Chondrocyte (in vitro differentiated cells): ENCODE results near the gene PCDH18. TPM values are rescaled to one million over a fixed set of nuclear protein-coding genes. Genes with fewer than 3 reads are reported as not detected.
"Not testable (repeated sequence)": the region's sequence is repeated elsewhere in the genome, so short reads cannot be mapped to it uniquely, and the experiment has no call there.

Experiments used
- DNase-seq: peaks from one replicate; pipeline ENCODE4 v3.0.0; 2021; ENCODE audit warnings: mixed read lengths, low spot score
- H3K27ac Mint-ChIP-seq: one replicate; pipeline ENCODE4 v1.8.0; 2021; ENCODE audit warnings: mild to moderate bottlenecking, moderate library complexity, mixed read lengths; ENCODE audit not compliant: unreplicated experiment
- H3K27me3 Mint-ChIP-seq: 2 replicates; pipeline ENCODE4 v1.8.0; 2021; ENCODE audit warnings: low read depth, mixed read lengths
- H3K36me3 Mint-ChIP-seq: 2 replicates; pipeline ENCODE4 v1.8.0; 2021; ENCODE audit warnings: low read depth, mixed read lengths
- H3K4me1 Mint-ChIP-seq: 2 replicates; pipeline ENCODE4 v1.8.0; 2021; ENCODE audit warnings: low read depth, mild to moderate bottlenecking, mixed read lengths
- H3K4me3 Mint-ChIP-seq: one replicate; pipeline ENCODE4 v1.8.0; 2021; ENCODE audit warnings: mild to moderate bottlenecking, moderate library complexity, mixed read lengths; ENCODE audit not compliant: unreplicated experiment
- H3K9me3 Mint-ChIP-seq: 2 replicates; pipeline ENCODE4 v1.8.0; 2021; ENCODE audit warnings: low read depth, mixed read lengths
- CTCF ChIP-seq: fragments of 200-600 bp; sonication (generic); IDR thresholded peaks from 2 replicates; pipeline ENCODE4 v1.5.0; 2021; ENCODE audit warnings: antibody characterized with exemption, mild to moderate bottlenecking, moderate library complexity
- total RNA-seq: library from RNA; stranded (reverse); gene quantifications from 3 replicates; pipeline ENCODE4 v1.2.1, GENCODE V29; 2021

Gene PCDH18
- total RNA-seq, 1 donor from 2014 or later, result 33.3 TPM

DNA sequence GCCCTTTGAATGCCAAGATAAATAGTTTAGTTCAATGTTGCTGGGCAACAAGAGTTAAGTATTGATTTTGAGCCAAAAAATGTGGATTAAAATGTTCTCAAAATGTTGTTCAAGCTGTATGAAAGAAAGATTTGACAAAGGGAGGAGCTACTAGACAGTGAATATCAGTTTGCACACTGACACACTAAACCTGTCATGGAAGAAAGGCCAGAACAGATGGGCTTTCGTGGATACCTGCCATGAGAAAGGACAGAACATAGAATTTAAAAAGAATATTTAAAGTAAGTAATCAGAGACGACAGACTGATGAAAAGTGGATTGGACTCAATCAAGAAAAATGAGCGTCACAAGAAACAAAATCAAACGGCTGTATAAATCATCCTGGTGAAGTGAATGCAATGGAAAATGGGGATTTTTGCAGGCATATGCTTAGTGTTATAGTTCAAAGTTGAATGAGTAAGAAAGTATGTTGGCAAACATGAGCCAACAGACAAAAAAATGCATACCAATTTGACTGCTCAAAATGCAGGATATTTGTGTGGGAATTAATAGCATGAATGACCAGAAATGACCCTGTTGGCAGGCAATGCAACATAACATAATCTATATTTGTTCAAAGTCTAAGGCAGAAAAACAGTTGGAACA is 7.4 kb downstream of the PCDH18 start:
- Mint-ChIP-seq H3K27me3 (no peaks in the 10 kb centered on the region), H3K27ac (peak overlapping the region; percentile 73), H3K4me3 (peak overlapping the region; percentile 14), H3K9me3 (no peaks in the 10 kb centered on the region), H3K4me1 (peaks cover 76% of the 10 kb centered on the region), H3K36me3 (peaks cover 46% of the 10 kb centered on the region)
- TF ChIP-seq CTCF, result no peak
- no peak for DNase-seq

GRCh38 chr4:137523329-137523728 is 9.0 kb downstream of the PCDH18 start:
- H3K27ac Mint-ChIP-seq, result peak overlapping the region; percentile 49
- H3K9me3 Mint-ChIP-seq, result no peaks in the 10 kb centered on the region
- H3K36me3 Mint-ChIP-seq, result peaks cover 36% of the 10 kb centered on the region
- peaks cover 84% of the 10 kb centered on the region for H3K4me1 Mint-ChIP-seq
- no peak for DNase-seq
- H3K27me3 Mint-ChIP-seq, result no peaks in the 10 kb centered on the region
- H3K4me3 Mint-ChIP-seq, result no peak overlapping the region
- TF ChIP-seq CTCF, result no peak

DNA sequence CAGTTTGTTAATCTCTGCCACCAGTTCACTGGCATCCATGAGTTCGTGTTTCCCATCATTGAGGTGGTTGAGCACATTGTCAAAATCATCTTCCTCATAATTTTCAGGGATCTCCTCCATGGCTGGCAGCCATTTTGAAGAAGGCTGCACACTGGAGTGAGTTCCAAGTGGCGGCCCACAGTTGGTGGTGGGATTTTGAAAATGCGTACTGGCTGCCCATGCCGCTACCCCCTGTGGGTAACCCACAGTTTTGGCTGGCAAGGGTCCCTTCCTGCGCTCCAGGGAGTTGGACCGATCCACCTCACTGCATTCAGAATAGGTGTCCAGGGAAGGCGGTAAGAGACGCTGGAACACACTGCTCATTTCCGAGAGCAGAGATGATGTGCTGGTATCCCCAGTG is 11.2 kb downstream of the PCDH18 start:
- Mint-ChIP-seq H3K27me3 (no peaks in the 10 kb centered on the region), H3K27ac (no peak overlapping the region)

DNA sequence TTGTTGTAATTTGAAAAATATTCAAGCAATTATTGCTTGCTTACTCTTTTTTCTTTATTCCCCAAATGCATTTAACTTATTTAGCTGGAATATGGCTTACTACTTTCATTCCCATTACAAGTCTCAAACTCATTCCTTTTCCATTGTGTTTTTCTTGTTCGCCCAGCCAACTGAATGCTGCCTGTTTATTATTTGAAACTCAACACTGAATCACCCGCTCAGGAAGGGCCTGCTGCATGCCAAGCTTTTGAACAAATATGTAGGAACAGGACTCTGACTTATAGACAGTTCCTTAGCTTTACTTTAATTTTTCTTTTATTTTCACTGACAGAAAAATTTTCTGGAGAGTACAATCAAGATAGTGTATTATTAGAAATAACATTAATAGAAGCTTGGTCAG is 12.9 kb downstream of the PCDH18 start:
- peak overlapping the region; percentile 74 for H3K27ac Mint-ChIP-seq
- H3K36me3 Mint-ChIP-seq, result peaks cover 23% of the 10 kb centered on the region
- H3K9me3 Mint-ChIP-seq, result no peaks in the 10 kb centered on the region
- no peak for DNase-seq
- no peak overlapping the region for H3K4me3 Mint-ChIP-seq
- H3K4me1 Mint-ChIP-seq, result peaks cover 63% of the 10 kb centered on the region
- no peak for TF ChIP-seq CTCF
- no peaks in the 10 kb centered on the region for H3K27me3 Mint-ChIP-seq

More for the DNA sequence above, 11.2 kb downstream of the PCDH18 start:
- DNase-seq, result no peak
- no peak for TF ChIP-seq CTCF
- Mint-ChIP-seq H3K9me3 (no peaks in the 10 kb centered on the region), H3K4me1 (peaks cover 64% of the 10 kb centered on the region), H3K36me3 (peaks cover 26% of the 10 kb centered on the region), H3K4me3 (no peak overlapping the region)

DNA sequence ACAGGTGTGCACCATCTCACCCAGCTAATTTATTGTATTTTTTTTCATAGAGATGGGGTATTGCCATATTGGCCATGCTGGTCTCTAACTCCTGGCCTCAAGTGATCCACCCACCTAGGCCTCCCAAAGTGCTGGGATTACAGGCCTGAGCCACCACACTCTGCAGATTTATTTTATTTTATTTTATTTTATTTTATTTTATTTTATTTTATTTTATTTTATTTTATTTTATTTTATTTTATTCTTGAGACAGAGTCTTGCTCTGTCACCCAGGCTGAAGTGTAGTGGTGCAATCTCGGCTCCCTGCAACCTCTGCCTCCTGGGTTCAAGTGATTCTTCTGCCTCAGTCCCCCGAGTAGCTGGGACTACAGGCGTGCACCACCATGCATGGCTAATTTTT is 15.0 kb downstream of the PCDH18 start:
- H3K27me3 Mint-ChIP-seq, DNase-seq, H3K9me3 Mint-ChIP-seq, H3K27ac Mint-ChIP-seq, H3K4me3 Mint-ChIP-seq: not testable (repeated sequence)
- Mint-ChIP-seq H3K36me3 (peaks cover 14% of the 10 kb centered on the region), H3K4me1 (peaks cover 57% of the 10 kb centered on the region)
